ENCODE measurements around the gene GPR26. TPM values are rescaled to one million over a fixed set of nuclear protein-coding genes. Genes with fewer than 3 reads are reported as not detected.

Gene GPR26
- total and polyA plus RNA-seq, 12 donors, result not detected

- intact Hi-C loops (cut with DNase I), result no loop called here
- Histone ChIP-seq H3K27me3 (no peaks in the 10 kb centered on the region), H3K27ac (no peak overlapping the region), H3K4me1 (replicated peaks in 1 of 2) (no peaks in the 10 kb centered on the region), H3K4me3 (no peak overlapping the region), H3K36me3 (replicated peaks in 1 of 2) (no peaks in the 10 kb centered on the region), H3K9me3 (replicated peaks in 1 of 3) (no peaks in the 10 kb centered on the region)
- no peak for TF ChIP-seq POLR2A (IDR thresholded peaks at IDR 0.05)
- TF ChIP-seq CTCF (IDR thresholded peaks at IDR 0.05), result no peak
- DNase-seq, result no peak
- 12 to 35% (median 18%) methylated on average over 6 of the region's 6 CpGs for WGBS, 4 donors
Measured at GRCh38 chr10:123704812-123705211, 38.7 kb downstream of the GPR26 start.

- 40 to 61% (median 57%) methylated on average over 4 of the region's 4 CpGs for WGBS, 4 donors
Measured at GRCh38 chr10:123706236-123706635, 40.1 kb downstream of the GPR26 start.

GRCh38 chr10:123715546-123715945, 49.4 kb downstream of the GPR26 start:
- no peaks in the 10 kb centered on the region for H3K27me3 ChIP-seq
- intact Hi-C loops (cut with DNase I), result no loop called here
- no peaks in the 10 kb centered on the region for H3K4me1 ChIP-seq (replicated peaks in 1 of 2)
- DNase-seq, result no peak
- no peaks in the 10 kb centered on the region for H3K36me3 ChIP-seq (replicated peaks in 1 of 2)
- WGBS, 4 donors, result 54 to 65% (median 58%) methylated on average over 2 of the region's 2 CpGs
- TF ChIP-seq POLR2A (IDR thresholded peaks at IDR 0.05), result no peak
- no peak for TF ChIP-seq CTCF (IDR thresholded peaks at IDR 0.05)
- no peak overlapping the region for H3K4me3 ChIP-seq
- no peak overlapping the region for H3K27ac ChIP-seq
- H3K9me3 ChIP-seq (replicated peaks in 1 of 3), result peaks cover 0 to 3% (median 0%) of the 10 kb centered on the region in 3 donors

More at GRCh38 chr10:123706236-123706635, 40.1 kb downstream of the GPR26 start:
- Histone ChIP-seq H3K9me3 (replicated peaks in 1 of 3) (no peaks in the 10 kb centered on the region), H3K4me3 (no peak overlapping the region), H3K27ac (no peak overlapping the region), H3K27me3 (no peaks in the 10 kb centered on the region), H3K36me3 (replicated peaks in 1 of 2) (no peaks in the 10 kb centered on the region), H3K4me1 (replicated peaks in 1 of 2) (no peaks in the 10 kb centered on the region)
- intact Hi-C loops (cut with DNase I), result no loop called here
- TF ChIP-seq POLR2A (IDR thresholded peaks at IDR 0.05) (no peak), CTCF (IDR thresholded peaks at IDR 0.05) (no peak)
- no peak for DNase-seq

- Histone ChIP-seq H3K4me3 (no peak overlapping the region), H3K4me1 (replicated peaks in 1 of 2) (no peaks in the 10 kb centered on the region), H3K9me3 (replicated peaks in 1 of 3) (peaks cover 0 to 3% (median 0%) of the 10 kb centered on the region in 3 donors), H3K27ac (no peak overlapping the region), H3K27me3 (no peaks in the 10 kb centered on the region), H3K36me3 (replicated peaks in 1 of 2) (no peaks in the 10 kb centered on the region)
- intact Hi-C loops (cut with DNase I), result no loop called here
- 76 to 87% (median 82%) methylated on average over 3 to 4 of the region's 4 CpGs for WGBS, 4 donors
- DNase-seq, result no peak
- TF ChIP-seq CTCF (IDR thresholded peaks at IDR 0.05) (no peak), POLR2A (IDR thresholded peaks at IDR 0.05) (no peak)
Measured at GRCh38 chr10:123717336-123717735, 51.2 kb downstream of the GPR26 start.
